Right ventricle myocardium inferior (tissue), 1 donor: ENCODE results near the gene KDSR. TPM values are rescaled to one million over a fixed set of nuclear protein-coding genes. Genes with fewer than 3 reads are reported as not detected.

Experiments
- ATAC-seq: fragments of 200-7000 bp; cut with Tn5 transposase; one replicate; pipeline ENCODE4 v1.9.1; 2020; ENCODE audit warnings: mild to moderate bottlenecking, moderate library complexity
- DNase-seq: peaks from one replicate; pipeline ENCODE4 v3.0.0; 2021; ENCODE audit errors: missing footprints
- intact Hi-C: fragments of 100-400 bp; cut with DNase I; formaldehyde crosslinking; loops from one replicate; pipeline ENCODE4 v1.11.0; 2022
- total RNA-seq: library from RNA; stranded (reverse); fragmentation: NEBNext Ultra II Directional; extraction: Animal tissue kit (Norgen Biotek cat#: 25700); gene quantifications from one replicate; pipeline ENCODE4 v1.2.1, GENCODE V29; 2021
- donor health status: DM: no; HTN: yes; CAD: no; lungs with severe emphysema.

KDSR gene
- total RNA-seq, 1 donor from 2014 or later = 32.3 TPM

- DNase-seq (no peak), ATAC-seq (no peak)
- intact Hi-C loops = loop anchor here (1.0 kb wide), 1 partner anchor 20 kb away; no protein-coding TSS in a partner anchor
Measured at GRCh38 chr18:63329431-63330145, 37.4 kb downstream of the KDSR start.

- ATAC-seq = no peak
- DNase-seq = no peak
- intact Hi-C loops = no loop called here
Measured at GRCh38 chr18:63326011-63326410, 41.0 kb downstream of the KDSR start.

GRCh38 chr18:63325086-63325686, 41.8 kb downstream of the KDSR start:
- DNase-seq = no peak
- intact Hi-C loops = no loop called here
- no peak for ATAC-seq

- intact Hi-C loops = loop anchor here (1.0 kb wide), 2 partner anchors 298 to 307 kb away; no protein-coding TSS in a partner anchor
- no peak for DNase-seq
- no peak for ATAC-seq
Measured at GRCh38 chr18:63322908-63323634, 43.9 kb downstream of the KDSR start.

GRCh38 chr18:63322206-63322605, 44.8 kb downstream of the KDSR start:
- no peak for DNase-seq

GRCh38 chr18:63321291-63321690, 45.7 kb downstream of the KDSR start:
- intact Hi-C loops = loop anchor here (1.0 kb wide), 1 partner anchor 190 kb away; no protein-coding TSS in a partner anchor
- DNase-seq = no peak
- ATAC-seq = no peak

More at GRCh38 chr18:63322206-63322605, 44.8 kb downstream of the KDSR start:
- ATAC-seq = no peak
- intact Hi-C loops = loop anchor here (1.0 kb wide), 2 partner anchors 297 to 306 kb away; no protein-coding TSS in a partner anchor

GRCh38 chr18:63320975-63321265, 46.1 kb downstream of the KDSR start:
- intact Hi-C loops = loop anchor here (1.0 kb wide), 1 partner anchor 190 kb away; no protein-coding TSS in a partner anchor
- ATAC-seq = no peak

GRCh38 chr18:63320123-63320974, 46.7 kb downstream of the KDSR start:
- peak; percentile 85 for ATAC-seq
- peak; percentile 91 for DNase-seq

More at GRCh38 chr18:63320975-63321265, 46.1 kb downstream of the KDSR start:
- peak; percentile 71 for DNase-seq

GRCh38 chr18:63319383-63320122, 47.5 kb downstream of the KDSR start, which contains the start of gene BCL2:
Gene BCL2 (minus strand): TSS chr18:63319769.
- ATAC-seq = peak; percentile 38
- intact Hi-C loops = loop anchor here (5.0 kb wide), 2 partner anchors 37 to 57 kb away; no protein-coding TSS in a partner anchor
- peak; percentile 70 for DNase-seq

More at GRCh38 chr18:63320123-63320974, 46.7 kb downstream of the KDSR start:
- intact Hi-C loops = no loop called here

- intact Hi-C loops = loop anchor here (5.0 kb wide), 2 partner anchors 37 to 57 kb away; no protein-coding TSS in a partner anchor
- no peak for DNase-seq
Measured at GRCh38 chr18:63318889-63319382, 48.1 kb downstream of the KDSR start.

GRCh38 chr18:63317982-63318888, 48.8 kb downstream of the KDSR start:
- intact Hi-C loops = loop anchor here (5.0 kb wide), 2 partner anchors 36 to 56 kb away; no protein-coding TSS in a partner anchor
- ATAC-seq (no peak), DNase-seq (peak; percentile 75)

More at GRCh38 chr18:63318889-63319382, 48.1 kb downstream of the KDSR start:
- ATAC-seq = no peak

GRCh38 chr18:63317556-63317946, 49.5 kb downstream of the KDSR start:
- no peak for ATAC-seq
- intact Hi-C loops = loop anchor here (5.0 kb wide), 2 partner anchors 35 to 55 kb away; no protein-coding TSS in a partner anchor
- no peak for DNase-seq

GRCh38 chr18:63316612-63317555, 50.1 kb downstream of the KDSR start:
- ATAC-seq (no peak), DNase-seq (no peak)
- intact Hi-C loops = loop anchor here (5.0 kb wide), 2 partner anchors 35 to 55 kb away; no protein-coding TSS in a partner anchor

- intact Hi-C loops = loop anchor here (5.0 kb wide), 2 partner anchors 34 to 54 kb away; no protein-coding TSS in a partner anchor
- DNase-seq (no peak), ATAC-seq (no peak)
Measured at GRCh38 chr18:63315876-63316275, 51.1 kb downstream of the KDSR start.

GRCh38 chr18:63315131-63315662, 51.8 kb downstream of the KDSR start:
- DNase-seq = no peak
- intact Hi-C loops = loop anchor here (5.0 kb wide), 2 partner anchors 33 to 53 kb away; no protein-coding TSS in a partner anchor
- ATAC-seq = no peak
